DMS53 treated with DMSO at 0.1 percent for 48 hours (cell line): ENCODE data around the gene FASN.

ENCODE experiments used
- DNase-seq: peaks from one replicate; lab custom pipeline; 2025; ENCODE audit not compliant: unreplicated experiment; lab: John Stamatoyannopoulos, UW

FASN gene

GRCh38 chr17:82103553-82104451 lies 5.8 kb upstream of the FASN start:
- no peak for DNase-seq

DNA sequence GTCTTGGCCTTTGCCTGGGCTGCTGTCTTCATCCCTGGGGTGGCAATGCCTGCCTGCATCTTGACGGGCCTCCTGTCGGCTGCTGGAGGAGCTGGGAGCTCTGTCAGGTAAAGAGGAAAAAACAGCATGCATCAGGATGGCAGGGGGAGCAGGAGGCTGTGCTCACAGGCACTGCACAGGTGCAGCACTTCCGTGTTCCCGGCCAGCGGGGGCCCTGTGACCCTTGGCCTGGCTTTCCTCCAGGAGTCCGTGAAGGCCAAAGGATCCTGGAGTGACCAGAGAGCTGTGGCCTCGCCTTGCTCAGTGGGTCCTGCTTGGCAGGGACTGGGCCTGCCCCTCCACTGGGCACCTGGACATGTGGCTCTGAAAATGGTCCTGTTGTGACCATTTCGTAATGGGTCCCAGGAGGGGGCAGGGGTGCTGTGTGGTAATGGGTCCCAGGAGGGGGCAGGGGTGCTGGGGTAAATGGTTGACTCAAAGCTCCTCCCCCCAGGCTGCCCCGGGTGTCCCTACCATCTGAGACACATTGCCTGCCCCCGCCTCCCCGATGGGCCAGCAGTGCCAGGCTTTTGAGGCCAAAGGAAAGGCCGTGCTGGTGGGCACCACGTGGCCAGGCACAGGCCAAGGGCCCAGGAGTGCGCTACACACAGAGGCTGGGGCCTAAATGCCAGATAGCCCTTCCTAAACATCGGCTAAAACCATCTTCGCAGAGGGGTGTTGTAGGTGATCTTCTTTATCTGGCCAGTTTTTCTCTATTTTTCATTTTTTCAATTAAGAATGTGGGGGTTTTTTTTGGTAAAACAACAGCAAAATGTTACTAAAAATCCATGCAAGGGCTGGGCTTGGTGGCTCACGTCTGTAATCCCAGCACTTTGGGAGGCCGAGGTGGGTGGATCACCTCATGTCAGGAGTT lies 4.0 kb upstream of the FASN start:
- no peak for DNase-seq

- DNase-seq = no peak
Observed at GRCh38 chr17:82101301-82101715, 3.3 kb upstream of the FASN start.

- DNase-seq = no peak
Observed at GRCh38 chr17:82100502-82101298, 2.7 kb upstream of the FASN start.

DNA sequence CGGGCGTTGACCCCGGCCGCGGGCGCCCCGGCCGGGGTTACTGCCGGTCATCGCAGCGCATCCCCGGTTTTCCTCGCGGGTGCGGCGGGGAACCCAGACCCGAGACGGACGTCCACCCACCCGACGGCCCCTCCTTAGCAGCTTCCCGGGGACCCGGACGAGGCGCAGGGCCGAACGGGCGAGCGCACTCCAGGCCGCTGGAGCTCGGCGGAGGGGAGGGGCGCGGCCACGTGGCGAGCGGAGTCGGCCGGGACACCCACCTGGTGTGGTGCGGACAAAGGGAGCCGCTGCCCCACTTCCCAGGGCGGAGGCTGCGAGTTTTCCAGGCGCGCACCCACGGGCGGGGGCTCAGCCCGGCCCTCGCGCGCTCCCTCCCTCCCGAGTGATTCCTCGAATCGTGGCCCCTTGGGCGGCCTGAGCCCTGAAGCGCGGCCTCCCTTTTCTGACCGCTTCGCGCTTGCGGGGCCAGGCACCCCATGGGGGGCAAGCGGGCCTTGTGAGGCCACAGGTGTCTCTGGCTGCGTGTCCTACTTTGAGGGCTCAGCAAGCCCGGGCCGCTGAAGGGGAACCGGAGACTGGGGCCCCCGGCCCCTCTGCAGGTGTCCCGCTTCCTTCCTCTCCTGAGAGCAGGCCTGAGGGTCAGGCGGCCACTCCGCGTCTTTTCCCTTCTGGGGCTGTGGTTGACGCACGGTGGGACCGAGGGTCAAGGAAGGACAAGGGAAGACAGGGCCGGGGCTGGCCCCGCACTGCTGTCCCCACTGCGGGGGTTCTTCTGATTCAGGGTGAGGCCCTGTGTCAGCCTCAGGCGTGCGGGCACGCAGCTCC lies 1.1 kb upstream of the FASN start:
- peak; percentile 73 for DNase-seq

- no peak for DNase-seq
Observed at GRCh38 chr17:82097919-82098168, 192 bp downstream of the FASN start.

- peak; percentile 38 for DNase-seq
Observed at GRCh38 chr17:82097184-82097918, 685 bp downstream of the FASN start.

DNA sequence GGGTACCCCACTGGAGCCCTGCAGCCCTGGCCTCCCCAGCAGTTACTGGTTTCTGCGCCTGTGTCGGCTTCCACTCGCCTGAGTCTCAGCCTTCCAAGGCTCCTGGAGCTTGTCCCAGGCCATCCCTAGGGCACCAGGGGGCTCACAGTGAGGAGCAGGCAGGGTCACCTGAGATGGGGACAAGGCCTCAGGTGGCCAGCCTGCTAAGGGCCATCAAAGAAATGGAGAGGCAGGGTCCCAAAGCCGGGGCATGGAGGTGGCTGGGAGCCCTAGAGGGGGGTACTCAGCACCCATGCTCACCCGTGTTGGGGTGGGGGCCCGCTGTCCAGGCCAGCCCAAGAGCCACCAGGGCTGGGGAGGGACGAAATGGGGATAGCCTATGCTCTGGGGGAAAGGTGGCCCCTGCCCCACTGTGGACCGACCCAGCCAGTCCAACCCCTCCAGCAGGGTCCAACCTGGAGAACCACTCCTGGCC lies 1.3 kb downstream of the FASN start:
- no peak for DNase-seq

- DNase-seq = no peak
Observed at GRCh38 chr17:82095777-82096708, 2.0 kb downstream of the FASN start.

- no peak for DNase-seq
Observed at GRCh38 chr17:82094931-82095776, 2.9 kb downstream of the FASN start.

- no peak for DNase-seq
Observed at GRCh38 chr17:82092995-82093751, 4.9 kb downstream of the FASN start.

- no peak for DNase-seq
Observed at GRCh38 chr17:82092628-82092994, 5.4 kb downstream of the FASN start.

DNA sequence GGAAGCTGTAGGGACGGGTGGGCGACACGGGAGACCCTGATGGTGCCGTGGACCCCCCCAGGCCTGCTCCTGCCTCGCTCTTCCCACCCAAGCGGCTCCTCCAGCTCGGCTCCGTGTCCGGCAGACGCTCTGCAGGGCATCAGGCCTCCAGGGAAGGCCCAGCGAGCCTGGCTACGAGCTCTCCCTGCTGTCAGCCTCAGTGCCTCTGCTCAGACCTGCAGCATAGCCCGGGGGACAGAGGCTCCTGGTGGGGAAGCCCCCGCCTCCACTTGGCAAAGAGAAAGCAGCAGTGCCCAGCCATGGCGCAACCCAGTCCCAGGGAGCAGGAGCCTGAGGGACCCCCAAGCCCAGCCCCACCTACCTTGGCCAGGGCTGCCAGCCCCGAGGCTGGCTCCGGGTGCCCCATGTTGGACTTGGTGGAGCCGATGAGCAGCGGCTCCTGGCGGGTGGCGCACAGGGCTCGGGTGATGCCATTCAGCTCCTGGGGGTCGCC lies 5.9 kb downstream of the FASN start:
- DNase-seq = no peak

GRCh38 chr17:82091264-82092066 lies 6.6 kb downstream of the FASN start:
- DNase-seq = no peak

GRCh38 chr17:82090549-82091263 lies 7.3 kb downstream of the FASN start:
- no peak for DNase-seq
